ENCODE data around the gene BOD1. TPM values are rescaled to one million over a fixed set of nuclear protein-coding genes. Genes with fewer than 3 reads are reported as not detected.

BOD1 gene
- total and polyA plus RNA-seq, 9 of the 15 experiments (the other 6 are each of a cell fraction or from before 2014, with no cell fraction given) = 10.1 to 31.6 (median 22.6) TPM

DNA sequence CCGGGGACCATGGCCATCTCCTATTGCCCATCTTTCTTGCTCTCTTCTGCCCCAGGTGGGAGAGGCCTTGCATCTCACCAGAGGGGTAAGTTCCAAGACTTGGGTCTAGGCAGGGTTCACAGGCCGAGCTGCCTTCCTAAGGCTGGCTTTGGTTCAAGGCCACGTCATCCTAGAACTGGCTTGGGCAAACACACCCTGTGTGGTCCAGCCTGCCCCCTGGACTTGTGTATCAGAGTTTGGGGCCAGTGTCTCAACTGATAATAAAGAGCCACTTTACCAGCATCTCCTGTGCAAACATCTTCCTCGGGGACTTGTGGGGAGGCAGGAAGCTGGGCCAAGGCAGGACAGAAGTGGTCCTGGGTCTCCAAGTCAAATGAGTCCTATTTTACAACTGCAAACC lies 17.8 kb downstream of the BOD1 start:
- TF ChIP-seq, protein P1, sequence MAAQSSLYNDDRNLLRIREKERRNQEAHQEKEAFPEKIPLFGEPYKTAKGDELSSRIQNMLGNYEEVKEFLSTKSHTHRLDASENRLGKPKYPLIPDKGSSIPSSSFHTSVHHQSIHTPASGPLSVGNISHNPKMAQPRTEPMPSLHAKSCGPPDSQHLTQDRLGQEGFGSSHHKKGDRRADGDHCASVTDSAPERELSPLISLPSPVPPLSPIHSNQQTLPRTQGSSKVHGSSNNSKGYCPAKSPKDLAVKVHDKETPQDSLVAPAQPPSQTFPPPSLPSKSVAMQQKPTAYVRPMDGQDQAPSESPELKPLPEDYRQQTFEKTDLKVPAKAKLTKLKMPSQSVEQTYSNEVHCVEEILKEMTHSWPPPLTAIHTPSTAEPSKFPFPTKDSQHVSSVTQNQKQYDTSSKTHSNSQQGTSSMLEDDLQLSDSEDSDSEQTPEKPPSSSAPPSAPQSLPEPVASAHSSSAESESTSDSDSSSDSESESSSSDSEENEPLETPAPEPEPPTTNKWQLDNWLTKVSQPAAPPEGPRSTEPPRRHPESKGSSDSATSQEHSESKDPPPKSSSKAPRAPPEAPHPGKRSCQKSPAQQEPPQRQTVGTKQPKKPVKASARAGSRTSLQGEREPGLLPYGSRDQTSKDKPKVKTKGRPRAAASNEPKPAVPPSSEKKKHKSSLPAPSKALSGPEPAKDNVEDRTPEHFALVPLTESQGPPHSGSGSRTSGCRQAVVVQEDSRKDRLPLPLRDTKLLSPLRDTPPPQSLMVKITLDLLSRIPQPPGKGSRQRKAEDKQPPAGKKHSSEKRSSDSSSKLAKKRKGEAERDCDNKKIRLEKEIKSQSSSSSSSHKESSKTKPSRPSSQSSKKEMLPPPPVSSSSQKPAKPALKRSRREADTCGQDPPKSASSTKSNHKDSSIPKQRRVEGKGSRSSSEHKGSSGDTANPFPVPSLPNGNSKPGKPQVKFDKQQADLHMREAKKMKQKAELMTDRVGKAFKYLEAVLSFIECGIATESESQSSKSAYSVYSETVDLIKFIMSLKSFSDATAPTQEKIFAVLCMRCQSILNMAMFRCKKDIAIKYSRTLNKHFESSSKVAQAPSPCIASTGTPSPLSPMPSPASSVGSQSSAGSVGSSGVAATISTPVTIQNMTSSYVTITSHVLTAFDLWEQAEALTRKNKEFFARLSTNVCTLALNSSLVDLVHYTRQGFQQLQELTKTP (IDR thresholded peaks at IDR 0.05; ENCODE audit: low read depth in 1 of 2, partially characterized antibody in 2 of 2) = no peak
- TF ChIP-seq, protein P2, sequence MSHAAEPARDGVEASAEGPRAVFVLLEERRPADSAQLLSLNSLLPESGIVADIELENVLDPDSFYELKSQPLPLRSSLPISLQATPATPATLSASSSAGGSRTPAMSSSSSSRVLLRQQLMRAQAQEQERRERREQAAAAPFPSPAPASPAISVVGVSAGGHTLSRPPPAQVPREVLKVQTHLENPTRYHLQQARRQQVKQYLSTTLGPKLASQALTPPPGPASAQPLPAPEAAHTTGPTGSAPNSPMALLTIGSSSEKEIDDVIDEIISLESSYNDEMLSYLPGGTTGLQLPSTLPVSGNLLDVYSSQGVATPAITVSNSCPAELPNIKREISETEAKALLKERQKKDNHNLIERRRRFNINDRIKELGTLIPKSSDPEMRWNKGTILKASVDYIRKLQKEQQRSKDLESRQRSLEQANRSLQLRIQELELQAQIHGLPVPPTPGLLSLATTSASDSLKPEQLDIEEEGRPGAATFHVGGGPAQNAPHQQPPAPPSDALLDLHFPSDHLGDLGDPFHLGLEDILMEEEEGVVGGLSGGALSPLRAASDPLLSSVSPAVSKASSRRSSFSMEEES (CRISPR knock-in tag; IDR thresholded peaks at IDR 0.05) = no peak
- TF ChIP-seq SAFB (IDR thresholded peaks at IDR 0.05; ENCODE audit: borderline replicate concordance, low read depth, low read length) (no peak), PHF21A (IDR thresholded peaks at IDR 0.05; ENCODE audit: borderline replicate concordance, low read depth) (no peak), PHF20 (IDR thresholded peaks at IDR 0.05; ENCODE audit: partially characterized antibody) (no peak), CREBBP (IDR thresholded peaks at IDR 0.05; ENCODE audit: low read depth, low read length) (no peak), HNRNPH1 (optimal IDR thresholded peaks at IDR 0.05; ENCODE audit: low read depth, low read length) (no peak), ZNF23 (CRISPR knock-in tag; IDR thresholded peaks at IDR 0.05) (no peak), PTBP1 (IDR thresholded peaks at IDR 0.05; ENCODE audit: low read depth, low read length) (no peak), TAF1 (IDR thresholded peaks at IDR 0.05; ENCODE audit: control insufficient read depth, extremely low read depth, insufficient read depth, low read length, severe bottlenecking) (no peak)
- TF ChIP-seq, protein P3, sequence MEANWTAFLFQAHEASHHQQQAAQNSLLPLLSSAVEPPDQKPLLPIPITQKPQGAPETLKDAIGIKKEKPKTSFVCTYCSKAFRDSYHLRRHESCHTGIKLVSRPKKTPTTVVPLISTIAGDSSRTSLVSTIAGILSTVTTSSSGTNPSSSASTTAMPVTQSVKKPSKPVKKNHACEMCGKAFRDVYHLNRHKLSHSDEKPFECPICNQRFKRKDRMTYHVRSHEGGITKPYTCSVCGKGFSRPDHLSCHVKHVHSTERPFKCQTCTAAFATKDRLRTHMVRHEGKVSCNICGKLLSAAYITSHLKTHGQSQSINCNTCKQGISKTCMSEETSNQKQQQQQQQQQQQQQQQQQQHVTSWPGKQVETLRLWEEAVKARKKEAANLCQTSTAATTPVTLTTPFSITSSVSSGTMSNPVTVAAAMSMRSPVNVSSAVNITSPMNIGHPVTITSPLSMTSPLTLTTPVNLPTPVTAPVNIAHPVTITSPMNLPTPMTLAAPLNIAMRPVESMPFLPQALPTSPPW (CRISPR knock-in tag; IDR thresholded peaks at IDR 0.05) = no peak
- Histone ChIP-seq H3K9me1 (ENCODE audit: control insufficient read depth, insufficient read depth, low read length) (no peaks in the 10 kb centered on the region), H3K9ac (ENCODE audit: insufficient read depth in 1 of 2, low read depth in 2 of 2, low read length in 2 of 2) (no peak overlapping the region), H3K36me3 (ENCODE audit: control insufficient read depth, insufficient read depth, low read length) (no peaks in the 10 kb centered on the region), H3K9me3 (replicated peaks; ENCODE audit: control insufficient read depth, insufficient read depth, low read depth, low read length) (no peaks in the 10 kb centered on the region; the same call in 1 of the 2 replicates), H3K4me3 (no peak overlapping the region), H3K27ac (ENCODE audit: extremely low read depth, low read depth, low read length) (no peak overlapping the region), H4K20me1 (replicated peaks; ENCODE audit: control insufficient read depth, insufficient read depth, low read length) (no peaks in the 10 kb centered on the region), H3K4me1 (replicated peaks in 1 of 2; ENCODE audit: control insufficient read depth in 2 of 2, insufficient read depth in 2 of 2, low read length in 2 of 2) (peaks cover 3 to 7% of the 10 kb centered on the region in 2 experiments; a peak in 3 of 5 replicates), H3K27me3 (ENCODE audit: control insufficient read depth in 2 of 2, insufficient read depth in 2 of 2, low read length in 2 of 2) (no peaks in the 10 kb centered on the region; a peak in 1 of 5 replicates), H3K79me2 (ENCODE audit: control insufficient read depth, insufficient read depth, low read length) (no peaks in the 10 kb centered on the region), H2AFZ (ENCODE audit: low read depth, low read length) (no peak overlapping the region), H3K4me2 (ENCODE audit: insufficient read depth, low read length) (no peak overlapping the region)
- WGBS (ENCODE audit: insufficient coverage, low coverage, missing lambda C conversion rate) = 29% methylated on average over 3 of the region's 4 CpGs
- ATAC-seq (no peak), DNase-seq (ENCODE audit: extremely low read depth in 1 of 4, low spot score in 3 of 4) (no peak), FAIRE-seq (no peak)
- in situ Hi-C loops (cut with MboI) (no loop called here), intact Hi-C loops (cut with micrococcal nuclease) (no loop called here)
- ChIA-PET POLR2A (no interaction called here), CTCF (ENCODE audit: low intra/inter-chr PET ratio) (no interaction called here)
- no TSS peak for BruUV-seq (replicated peaks)

Data from K562 (cell line).